Measurements from ENCODE around the gene TICAM1. TPM values are rescaled to one million over a fixed set of nuclear protein-coding genes. Genes with fewer than 3 reads are reported as not detected.
"Not testable (repeated sequence)": the region's sequence is repeated elsewhere in the genome, so short reads cannot be mapped to it uniquely, and the experiment has no call there.

Gene TICAM1
- total RNA-seq, 1 donor from 2014 or later: 16.0 TPM

- DNase-seq (ENCODE audit: low read depth): no peak
Measured at GRCh38 chr19:4811328-4812131, 20.0 kb downstream of the TICAM1 start.

GRCh38 chr19:4807188-4807587, 24.3 kb downstream of the TICAM1 start:
- no peaks in the 10 kb centered on the region for H3K36me3 ChIP-seq (ENCODE audit: control insufficient read depth, insufficient read depth, low read length)
- H3K4me3 ChIP-seq (ENCODE audit: low read depth, low read length): no peak overlapping the region
- DNase-seq (ENCODE audit: low read depth): no peak
- H3K27me3 ChIP-seq (ENCODE audit: control insufficient read depth, insufficient read depth, low read length): no peaks in the 10 kb centered on the region
- TF ChIP-seq, protein P1, sequence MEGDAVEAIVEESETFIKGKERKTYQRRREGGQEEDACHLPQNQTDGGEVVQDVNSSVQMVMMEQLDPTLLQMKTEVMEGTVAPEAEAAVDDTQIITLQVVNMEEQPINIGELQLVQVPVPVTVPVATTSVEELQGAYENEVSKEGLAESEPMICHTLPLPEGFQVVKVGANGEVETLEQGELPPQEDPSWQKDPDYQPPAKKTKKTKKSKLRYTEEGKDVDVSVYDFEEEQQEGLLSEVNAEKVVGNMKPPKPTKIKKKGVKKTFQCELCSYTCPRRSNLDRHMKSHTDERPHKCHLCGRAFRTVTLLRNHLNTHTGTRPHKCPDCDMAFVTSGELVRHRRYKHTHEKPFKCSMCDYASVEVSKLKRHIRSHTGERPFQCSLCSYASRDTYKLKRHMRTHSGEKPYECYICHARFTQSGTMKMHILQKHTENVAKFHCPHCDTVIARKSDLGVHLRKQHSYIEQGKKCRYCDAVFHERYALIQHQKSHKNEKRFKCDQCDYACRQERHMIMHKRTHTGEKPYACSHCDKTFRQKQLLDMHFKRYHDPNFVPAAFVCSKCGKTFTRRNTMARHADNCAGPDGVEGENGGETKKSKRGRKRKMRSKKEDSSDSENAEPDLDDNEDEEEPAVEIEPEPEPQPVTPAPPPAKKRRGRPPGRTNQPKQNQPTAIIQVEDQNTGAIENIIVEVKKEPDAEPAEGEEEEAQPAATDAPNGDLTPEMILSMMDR (IDR thresholded peaks at IDR 0.05; ENCODE audit: insufficient read depth, low read length, poor library complexity, severe bottlenecking): no peak

More at GRCh38 chr19:4811328-4812131, 20.0 kb downstream of the TICAM1 start:
- TF ChIP-seq, protein P1 (IDR thresholded peaks at IDR 0.05; ENCODE audit: insufficient read depth, low read length, poor library complexity, severe bottlenecking): peak; percentile 79
- Histone ChIP-seq H3K4me3 (ENCODE audit: low read depth, low read length) (no peak overlapping the region), H3K27me3 (ENCODE audit: control insufficient read depth, insufficient read depth, low read length) (no peaks in the 10 kb centered on the region), H3K36me3 (ENCODE audit: control insufficient read depth, insufficient read depth, low read length) (peaks cover 1% of the 10 kb centered on the region)

DNA sequence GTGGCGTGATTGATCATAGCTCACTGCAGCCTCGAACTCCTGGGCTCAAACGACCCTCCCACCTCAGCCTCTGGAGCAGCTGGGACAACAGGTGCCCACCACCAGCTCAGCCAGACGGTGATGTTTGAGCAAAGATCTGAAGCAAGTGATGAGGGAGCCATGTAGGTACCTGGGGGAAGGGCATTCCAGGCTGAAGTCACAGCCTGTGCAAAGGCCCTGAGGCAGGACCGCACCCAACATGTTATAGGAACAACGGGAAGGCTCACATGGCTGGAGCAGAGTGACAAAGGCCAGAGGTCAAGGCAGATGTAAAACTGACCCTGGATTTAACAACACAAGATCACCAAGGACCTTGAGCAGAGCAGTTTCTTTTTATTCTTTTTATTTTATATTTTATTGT, 25.1 kb downstream of the TICAM1 start:
- Histone ChIP-seq H3K36me3 (ENCODE audit: control insufficient read depth, insufficient read depth, low read length) (no peaks in the 10 kb centered on the region), H3K4me3 (ENCODE audit: low read depth, low read length) (no peak overlapping the region), H3K27me3 (ENCODE audit: control insufficient read depth, insufficient read depth, low read length) (no peaks in the 10 kb centered on the region)
- TF ChIP-seq, protein P1 (IDR thresholded peaks at IDR 0.05; ENCODE audit: insufficient read depth, low read length, poor library complexity, severe bottlenecking): no peak
- DNase-seq (ENCODE audit: low read depth): no peak

- DNase-seq (ENCODE audit: low read depth); H3K36me3 ChIP-seq (ENCODE audit: control insufficient read depth, insufficient read depth, low read length); H3K4me3 ChIP-seq (ENCODE audit: low read depth, low read length); H3K27me3 ChIP-seq (ENCODE audit: control insufficient read depth, insufficient read depth, low read length): not testable (repeated sequence)
Measured at GRCh38 chr19:4805140-4805539, 26.4 kb downstream of the TICAM1 start.

- no peaks in the 10 kb centered on the region for H3K36me3 ChIP-seq (ENCODE audit: control insufficient read depth, insufficient read depth, low read length)
- H3K27me3 ChIP-seq (ENCODE audit: control insufficient read depth, insufficient read depth, low read length): no peaks in the 10 kb centered on the region
- DNase-seq (ENCODE audit: low read depth): no peak
- no peak overlapping the region for H3K4me3 ChIP-seq (ENCODE audit: low read depth, low read length)
- TF ChIP-seq, protein P1 (IDR thresholded peaks at IDR 0.05; ENCODE audit: insufficient read depth, low read length, poor library complexity, severe bottlenecking): peak; percentile 90
Measured at GRCh38 chr19:4803736-4804695, 27.5 kb downstream of the TICAM1 start.

DNA sequence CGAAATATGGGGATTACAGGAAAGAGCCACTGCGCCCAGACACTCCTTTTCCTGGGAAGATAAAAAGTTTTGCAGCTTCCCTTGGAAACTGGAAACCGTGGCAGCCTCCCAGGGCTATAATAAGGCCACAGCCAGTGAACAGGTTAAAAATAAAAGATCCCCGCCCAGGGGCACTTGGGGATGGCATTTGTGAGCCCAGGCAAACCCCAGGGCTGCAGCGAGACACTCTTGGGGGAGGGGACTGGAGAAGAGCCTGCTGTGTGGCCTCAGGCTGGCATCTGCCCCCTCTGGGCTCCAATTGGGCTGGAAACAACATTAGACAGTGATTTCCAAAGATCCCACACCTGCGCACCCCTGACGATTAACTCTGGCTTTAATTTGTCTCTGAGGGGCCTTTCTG, 28.8 kb downstream of the TICAM1 start:
- H3K36me3 ChIP-seq (ENCODE audit: control insufficient read depth, insufficient read depth, low read length): no peaks in the 10 kb centered on the region
- no peak for DNase-seq (ENCODE audit: low read depth)
- H3K4me3 ChIP-seq (ENCODE audit: low read depth, low read length): no peak overlapping the region
- TF ChIP-seq, protein P1 (IDR thresholded peaks at IDR 0.05; ENCODE audit: insufficient read depth, low read length, poor library complexity, severe bottlenecking): no peak
- H3K27me3 ChIP-seq (ENCODE audit: control insufficient read depth, insufficient read depth, low read length): no peaks in the 10 kb centered on the region
